Measurements from ENCODE around the gene LRRC10B.

Gene LRRC10B

GRCh38 chr11:61486779-61487178, 21.8 kb upstream of the LRRC10B start:
- DNase-seq (ENCODE audit: low read depth) = no peak

DNA sequence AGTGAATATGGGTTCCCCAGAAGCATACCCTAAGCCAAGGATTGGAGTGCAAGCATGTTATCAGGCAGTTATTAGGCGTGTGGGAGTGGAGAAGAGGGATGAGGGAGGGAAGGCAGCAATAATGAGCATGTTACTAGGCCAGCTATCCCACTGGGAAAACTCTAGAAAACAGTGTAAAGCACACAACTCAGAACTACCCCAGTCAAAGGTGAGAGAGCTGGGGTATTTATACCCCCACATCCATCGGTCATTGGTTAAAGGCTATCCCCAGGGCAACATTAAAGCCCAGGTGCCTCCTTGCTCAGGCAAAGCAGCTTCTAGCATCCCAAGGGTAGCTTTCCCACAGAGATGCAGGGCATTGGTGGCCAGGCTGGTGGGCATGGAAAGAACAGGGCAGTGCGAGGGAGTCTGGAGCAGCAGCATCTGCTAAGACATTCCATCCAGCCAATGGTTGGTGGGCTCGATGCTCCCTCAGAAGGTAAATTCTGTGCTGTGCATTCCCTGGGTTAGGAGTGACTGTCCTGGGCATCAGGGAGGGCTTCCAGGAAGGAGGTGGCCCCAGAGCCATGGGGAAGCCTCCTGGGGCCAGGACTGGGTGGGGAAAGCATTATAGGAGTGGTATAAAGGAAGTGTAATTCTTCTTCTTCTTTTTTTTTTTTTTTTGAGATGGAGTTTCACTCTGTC, 21.1 kb upstream of the LRRC10B start:
- DNase-seq (ENCODE audit: low read depth) = no peak

- no peak for DNase-seq (ENCODE audit: low read depth)
Observed at GRCh38 chr11:61488651-61489291, 19.8 kb upstream of the LRRC10B start.

DNA sequence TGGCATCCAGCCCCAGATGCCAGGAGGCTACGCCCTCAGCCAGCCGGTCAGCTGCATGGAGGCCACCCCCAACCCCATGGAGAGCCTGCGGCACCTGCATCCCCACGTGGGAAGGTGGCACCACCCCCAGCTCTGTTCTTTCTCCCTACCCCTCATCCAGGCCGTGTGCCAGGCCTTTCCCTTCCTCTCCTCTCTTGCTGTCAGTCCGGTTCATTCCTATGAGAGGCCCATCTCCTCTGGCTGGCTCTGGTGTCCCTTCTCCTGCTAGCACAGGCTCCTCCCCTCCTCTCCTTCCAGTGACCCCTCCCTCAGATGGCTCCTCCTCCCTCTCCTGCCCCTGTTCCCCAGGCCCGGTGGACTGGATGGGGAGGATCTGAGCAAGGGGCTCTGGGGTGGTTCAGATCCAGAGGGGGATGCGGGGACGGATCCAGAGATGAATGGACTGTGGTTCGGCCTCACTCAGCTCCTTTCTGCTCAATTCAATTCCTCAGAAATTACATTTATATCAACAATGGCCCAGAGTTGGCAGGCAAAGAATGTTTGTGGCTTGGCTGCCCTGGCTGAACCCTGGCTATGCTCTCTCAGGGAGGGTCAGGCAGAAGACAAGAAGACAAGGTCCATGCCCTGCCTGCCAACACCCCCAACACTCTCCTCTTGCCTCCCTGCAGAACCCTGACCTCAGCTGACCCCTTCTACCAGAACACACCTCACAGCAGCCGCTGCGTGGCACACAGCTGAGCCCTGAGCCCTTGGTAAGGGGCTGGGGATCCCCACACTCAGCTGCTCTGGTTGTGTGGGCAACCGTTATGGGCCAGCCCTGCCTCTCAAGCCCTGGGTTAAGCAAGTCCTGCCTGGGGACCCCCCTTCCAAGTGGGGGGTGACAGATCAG, 18.5 kb upstream of the LRRC10B start:
- DNase-seq (ENCODE audit: low read depth) = no peak

- no peak for DNase-seq (ENCODE audit: low read depth)
Observed at GRCh38 chr11:61491736-61492395, 16.7 kb upstream of the LRRC10B start.

DNA sequence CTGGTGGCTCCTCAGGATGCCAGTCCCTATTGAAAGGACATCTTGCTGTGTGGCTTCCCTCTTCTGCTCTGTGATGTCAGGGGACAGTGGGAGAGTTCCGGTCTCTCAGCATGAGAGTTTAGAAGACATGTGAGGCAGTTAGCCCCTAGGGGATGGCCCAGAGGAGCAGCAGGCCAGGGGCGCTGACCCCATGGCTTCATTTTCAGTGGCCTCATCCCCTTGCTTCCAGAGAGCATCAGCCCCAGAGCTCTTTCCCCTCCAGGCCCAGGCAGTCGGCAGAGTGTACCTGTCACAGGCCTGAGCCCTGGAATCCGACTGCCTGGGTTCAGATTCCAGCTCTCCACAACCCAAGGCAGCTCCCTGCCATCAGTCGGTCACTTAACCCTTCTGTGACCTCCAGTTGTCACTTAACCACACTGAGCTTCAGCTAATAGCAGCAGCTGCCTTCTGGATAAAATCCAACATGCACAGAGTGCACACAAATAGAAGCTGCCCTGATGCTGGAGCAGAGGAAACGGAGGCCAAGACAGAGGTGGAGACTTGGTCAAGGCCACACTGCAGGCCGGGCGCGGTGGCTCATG, 14.1 kb upstream of the LRRC10B start:
- no peak for DNase-seq (ENCODE audit: low read depth)

- DNase-seq (ENCODE audit: low read depth) = no peak
Observed at GRCh38 chr11:61495801-61496601, 12.5 kb upstream of the LRRC10B start.

GRCh38 chr11:61496602-61497400, 11.7 kb upstream of the LRRC10B start:
- DNase-seq (ENCODE audit: low read depth) = no peak

DNA sequence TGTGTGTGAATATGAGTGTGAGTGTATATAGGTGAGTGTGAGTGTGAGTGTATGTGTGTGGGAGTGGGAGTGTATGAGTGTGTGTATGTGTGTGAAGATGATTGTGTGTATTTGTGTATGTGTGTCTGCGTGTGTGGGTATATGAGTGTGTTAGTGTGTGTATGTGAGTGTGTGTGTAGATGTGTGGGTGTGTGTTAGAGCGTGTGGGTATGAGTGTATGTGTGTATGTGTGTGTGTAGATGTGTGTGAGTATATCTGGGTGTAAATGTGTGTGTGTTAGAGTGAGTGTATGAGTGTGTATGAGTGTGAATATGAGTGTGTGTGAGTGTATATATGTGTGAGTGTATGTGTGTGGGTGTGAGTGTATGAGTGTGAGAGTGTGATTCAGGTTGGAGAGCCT, 11.1 kb upstream of the LRRC10B start:
- DNase-seq (ENCODE audit: low read depth) = no peak

- DNase-seq (ENCODE audit: low read depth) = no peak
Observed at GRCh38 chr11:61497876-61498275, 10.7 kb upstream of the LRRC10B start.

DNA sequence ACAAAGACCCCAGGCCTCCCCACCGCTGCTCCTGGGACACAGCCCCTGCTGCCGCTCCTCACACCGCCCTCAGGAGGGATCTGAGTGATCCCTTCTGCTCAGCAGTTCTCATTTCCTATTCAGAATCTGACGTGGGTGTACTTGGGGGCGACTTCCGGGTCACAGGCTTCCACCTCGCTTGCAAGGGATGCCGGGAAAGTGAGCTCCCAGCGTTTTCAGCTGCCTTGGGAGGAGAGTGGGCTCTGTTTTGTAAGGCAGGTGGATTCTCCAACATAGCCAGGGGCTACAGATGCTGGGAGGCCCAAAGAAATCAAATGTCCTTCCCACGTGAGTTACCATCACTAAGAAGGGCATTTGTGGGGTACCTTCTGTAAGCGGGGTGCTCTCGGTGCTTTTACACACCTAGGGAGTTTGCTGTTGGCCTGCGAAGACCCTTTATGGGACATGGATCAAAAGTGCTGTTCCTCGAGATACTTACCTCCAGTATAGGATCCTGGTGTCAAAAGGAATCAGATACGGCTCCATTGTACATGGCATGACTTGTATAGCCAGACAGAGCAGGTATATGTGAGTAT, 9.7 kb upstream of the LRRC10B start:
- DNase-seq (ENCODE audit: low read depth) = no peak

- DNase-seq (ENCODE audit: low read depth) = no peak
Observed at GRCh38 chr11:61499816-61500491, 8.6 kb upstream of the LRRC10B start.

DNA sequence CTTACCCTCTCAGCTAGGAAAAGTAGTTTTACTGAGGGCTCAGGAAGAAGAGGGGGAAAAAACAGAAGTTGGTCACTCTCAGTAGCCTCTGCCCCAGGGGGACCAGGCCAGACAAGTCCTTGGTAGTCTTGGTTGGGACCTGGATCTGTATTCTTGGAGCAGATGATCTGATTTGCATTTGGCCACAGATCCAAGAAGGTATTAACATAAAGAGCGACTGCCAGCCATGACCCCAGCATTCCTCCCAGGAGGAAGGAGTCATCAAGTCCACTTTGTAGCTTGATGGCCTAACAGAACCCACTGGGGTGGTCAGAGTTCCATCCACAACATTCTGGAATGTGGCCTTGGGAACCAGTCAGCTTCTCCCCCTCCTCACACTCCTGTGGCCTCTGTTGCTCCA, 6.0 kb upstream of the LRRC10B start:
- no peak for DNase-seq (ENCODE audit: low read depth)

- no peak for DNase-seq (ENCODE audit: low read depth)
Observed at GRCh38 chr11:61503135-61503770, 5.3 kb upstream of the LRRC10B start.

DNA sequence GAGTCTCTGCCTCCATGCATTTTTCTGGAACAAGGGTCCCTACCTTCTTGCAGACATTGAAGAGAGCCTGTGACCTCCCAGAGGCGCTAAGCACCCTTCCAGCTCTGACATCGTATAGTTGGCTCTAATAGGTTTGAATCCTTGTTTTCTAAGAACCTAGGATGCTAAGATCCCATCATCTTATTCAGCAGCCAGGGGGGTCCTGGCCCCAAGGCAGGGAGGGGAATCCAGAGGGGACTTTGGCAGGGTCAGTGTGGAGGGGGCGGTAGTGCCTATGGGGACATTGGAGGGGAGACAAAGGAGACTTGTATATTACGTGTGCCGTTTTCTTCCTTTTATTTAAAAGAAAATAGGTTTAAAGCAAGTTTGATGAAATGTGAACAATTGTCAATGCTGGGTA, 3.4 kb upstream of the LRRC10B start:
- no peak for DNase-seq (ENCODE audit: low read depth)

- DNase-seq (ENCODE audit: low read depth) = no peak
Observed at GRCh38 chr11:61505640-61506155, 2.9 kb upstream of the LRRC10B start.

GRCh38 chr11:61507012-61507768, 1.4 kb upstream of the LRRC10B start:
- no peak for DNase-seq (ENCODE audit: low read depth)
